GM21423 (cell line): ENCODE results near the gene RAB14.
"Not testable (repeated sequence)": the region's sequence is repeated elsewhere in the genome, so short reads cannot be mapped to it uniquely, and the experiment has no call there.

Experiments used
- ATAC-seq: cut with Tn5 transposase; IDR thresholded peaks from one replicate; pipeline ENCODE4 v1.9.1; 2021; ENCODE audit warnings: mild to moderate bottlenecking, moderate library complexity; ENCODE audit not compliant: unreplicated experiment

Gene RAB14

DNA sequence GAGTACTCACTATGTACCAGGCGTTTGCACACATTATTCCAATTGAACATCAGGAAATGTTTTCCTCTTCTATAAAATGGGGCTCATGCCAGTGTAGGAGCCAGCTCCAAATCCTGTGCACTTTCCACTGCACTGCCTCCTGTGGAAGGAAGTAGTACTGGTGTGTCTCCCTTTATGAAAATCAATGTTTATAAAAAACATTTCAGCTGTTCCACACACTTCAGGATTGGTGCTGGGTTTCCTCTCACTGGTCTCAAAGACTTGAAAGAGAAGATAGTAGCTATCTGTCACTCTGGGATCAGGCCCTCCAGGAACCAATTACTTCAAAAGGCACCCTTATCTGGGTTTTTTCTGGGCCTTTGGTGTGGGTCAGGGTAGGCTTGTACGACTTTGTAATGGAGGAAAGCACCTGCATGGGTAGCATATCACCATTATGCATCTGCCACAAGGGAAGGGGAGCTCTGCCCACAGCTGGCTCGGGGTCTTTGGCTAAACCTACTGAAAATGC, 32.5 kb downstream of the RAB14 start:
- ATAC-seq, result no peak

DNA sequence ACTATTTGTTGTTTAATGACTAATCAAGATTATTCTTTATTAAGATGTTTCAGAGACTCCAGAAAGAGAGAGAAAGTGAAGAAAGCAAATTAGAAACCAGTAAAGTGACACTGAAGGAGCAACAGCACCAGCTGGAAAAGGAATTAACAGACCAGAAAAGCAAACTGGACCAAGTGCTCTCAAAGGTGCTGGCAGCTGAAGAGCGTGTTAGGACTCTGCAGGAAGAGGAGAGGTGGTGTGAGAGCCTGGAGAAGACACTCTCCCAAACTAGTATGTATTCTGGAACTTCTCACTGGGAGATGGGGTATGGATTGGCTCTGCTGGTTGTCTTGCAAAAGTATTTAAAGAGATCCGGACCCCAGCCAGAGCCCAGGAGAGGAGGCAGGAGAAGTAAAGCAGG, 33.6 kb downstream of the RAB14 start:
- ATAC-seq, result no peak

DNA sequence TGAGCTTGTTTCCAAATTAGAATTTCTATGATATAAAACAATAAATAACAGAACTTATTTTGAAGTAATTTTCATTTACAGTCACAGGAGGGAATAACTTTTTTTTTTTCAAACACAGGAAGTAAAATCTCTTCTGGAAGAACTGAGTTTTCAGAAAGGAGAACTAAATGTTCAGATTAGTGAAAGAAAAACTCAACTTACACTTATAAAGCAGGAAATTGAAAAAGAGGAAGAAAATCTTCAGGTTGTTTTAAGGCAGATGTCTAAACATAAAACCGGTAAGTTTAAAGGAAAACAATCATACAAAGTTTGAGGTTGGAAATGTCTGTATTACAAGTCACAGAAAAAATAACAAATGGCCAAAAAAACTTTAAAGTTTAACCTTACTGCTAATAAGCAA, 41.6 kb downstream of the RAB14 start:
- no peak for ATAC-seq

DNA sequence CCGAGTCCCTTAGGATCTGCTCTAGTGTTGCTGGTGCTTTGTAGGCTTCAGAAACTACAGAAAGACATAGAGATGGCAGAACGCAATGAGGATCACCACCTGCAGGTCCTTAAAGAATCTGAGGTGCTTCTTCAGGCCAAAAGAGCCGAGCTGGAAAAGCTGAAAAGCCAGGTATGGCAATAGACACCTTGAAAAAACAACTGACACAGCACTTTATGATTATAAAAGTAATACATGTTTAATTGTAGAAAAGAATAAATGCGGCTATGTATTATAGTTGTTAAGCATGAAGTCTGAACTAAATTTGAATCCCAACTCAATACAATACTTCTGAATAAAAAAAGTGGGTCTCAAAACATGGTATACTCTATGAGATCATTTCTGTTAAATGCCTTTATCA, 43.7 kb downstream of the RAB14 start:
- ATAC-seq, result no peak

DNA sequence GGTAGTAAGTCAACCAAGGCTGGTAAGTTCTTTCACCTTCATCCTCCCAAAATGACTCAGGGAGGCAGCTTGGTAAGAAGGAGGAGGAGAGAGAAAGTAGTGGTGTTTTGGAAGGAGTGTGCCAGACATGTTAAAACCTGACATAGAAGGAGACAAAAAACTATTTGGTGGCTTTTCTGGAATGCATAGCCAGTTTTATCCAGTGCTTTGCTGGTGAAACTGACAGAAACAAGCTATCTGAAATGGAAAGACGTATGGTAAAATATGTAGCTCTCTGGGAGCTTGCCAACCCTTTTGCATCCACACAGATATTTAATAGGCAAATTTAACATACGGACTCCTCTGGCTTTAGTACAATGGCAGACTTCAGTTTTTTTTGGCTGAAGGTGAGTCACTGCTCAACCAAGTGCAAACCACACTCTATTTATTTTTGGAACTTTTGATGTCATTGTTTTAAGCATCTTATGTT, 45.4 kb downstream of the RAB14 start:
- peak; percentile 79 for ATAC-seq

DNA sequence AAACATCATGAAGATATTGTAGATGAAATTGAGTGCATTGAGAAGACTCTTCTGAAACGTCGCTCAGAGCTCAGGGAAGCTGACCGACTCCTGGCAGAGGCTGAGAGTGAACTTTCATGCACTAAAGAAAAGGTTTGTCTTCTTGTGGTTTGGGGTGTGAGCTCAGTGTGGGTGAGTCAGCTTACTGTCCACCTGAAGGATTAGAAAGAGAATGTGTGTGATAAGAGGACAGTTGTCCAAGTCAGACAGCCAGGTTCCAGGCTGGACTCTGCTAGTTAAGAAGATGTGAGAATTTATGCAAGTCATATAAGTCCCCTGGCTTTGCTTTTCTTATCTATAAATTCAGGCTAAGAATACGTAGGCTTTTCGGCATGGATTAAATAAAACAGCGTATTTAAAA, 46.9 kb downstream of the RAB14 start:
- no peak for ATAC-seq

DNA sequence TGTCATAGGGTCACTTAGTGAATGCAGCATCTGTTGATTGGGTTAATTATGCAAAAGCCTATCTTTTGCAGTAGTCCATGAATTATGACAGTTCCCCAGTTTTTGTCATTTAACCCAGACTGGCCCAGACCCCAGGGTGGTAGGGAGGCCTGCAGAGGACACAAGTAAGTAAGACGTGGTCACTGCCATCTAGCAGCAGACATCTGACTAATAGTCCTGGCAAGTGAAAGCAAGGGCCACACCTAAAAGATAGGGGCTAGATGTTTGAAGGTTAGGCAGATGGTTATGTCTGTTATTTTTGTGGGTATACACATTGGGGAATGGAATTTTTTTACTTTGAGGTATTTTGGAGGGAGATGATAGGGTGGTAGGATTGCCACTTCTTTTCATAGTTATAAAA, 48.0 kb downstream of the RAB14 start:
- no peak for ATAC-seq

DNA sequence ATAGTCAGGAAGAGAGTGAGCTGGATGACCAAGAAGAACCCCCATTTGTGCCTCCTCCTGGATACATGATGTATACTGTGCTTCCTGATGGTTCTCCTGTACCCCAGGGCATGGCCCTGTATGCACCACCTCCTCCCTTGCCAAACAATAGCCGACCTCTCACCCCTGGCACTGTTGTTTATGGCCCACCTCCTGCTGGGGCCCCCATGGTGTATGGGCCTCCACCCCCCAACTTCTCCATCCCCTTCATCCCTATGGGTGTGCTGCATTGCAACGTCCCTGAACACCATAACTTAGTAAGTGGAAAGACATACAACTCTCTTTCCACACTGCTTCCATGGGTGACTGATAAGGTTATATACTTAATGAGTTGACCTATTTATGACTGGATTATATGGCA, 51.5 kb downstream of the RAB14 start:
- no peak for ATAC-seq

DNA sequence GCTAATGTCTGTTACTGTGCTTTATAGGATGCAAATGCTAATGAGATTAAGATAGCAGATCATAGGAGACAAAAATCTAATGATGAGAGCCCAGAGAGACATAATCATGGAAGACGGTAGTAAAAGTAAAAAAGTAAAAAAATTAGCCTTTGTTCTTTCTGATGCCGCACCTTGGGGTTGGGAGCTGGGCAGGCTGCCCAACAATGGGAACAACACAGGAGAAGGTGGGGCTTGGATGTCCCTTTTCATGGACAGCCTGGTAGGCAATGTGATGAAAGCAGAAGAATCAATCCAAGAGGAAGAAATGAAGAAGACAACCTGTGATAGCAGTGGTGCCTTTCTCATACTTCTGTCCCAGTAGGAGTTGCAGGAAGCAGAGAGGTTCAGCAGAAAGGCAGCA, 57.2 kb downstream of the RAB14 start:
- no peak for ATAC-seq

DNA sequence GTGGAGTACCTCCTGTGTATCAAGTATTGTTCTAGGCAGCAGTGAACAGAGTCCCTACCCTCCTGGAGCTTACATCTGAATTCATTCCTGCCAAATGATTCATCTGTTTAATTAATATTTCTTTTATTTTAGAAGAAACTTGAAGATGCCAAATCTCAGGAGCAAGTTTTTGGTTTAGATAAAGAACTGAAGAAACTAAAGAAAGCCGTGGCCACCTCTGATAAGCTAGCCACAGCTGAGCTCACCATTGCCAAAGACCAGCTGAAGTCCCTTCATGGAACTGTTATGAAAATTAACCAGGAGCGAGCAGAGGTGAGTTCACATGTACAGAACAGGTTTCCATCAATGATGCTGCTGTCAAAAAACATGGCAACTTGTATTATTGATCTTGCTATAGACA, 57.9 kb downstream of the RAB14 start:
- no peak for ATAC-seq

DNA sequence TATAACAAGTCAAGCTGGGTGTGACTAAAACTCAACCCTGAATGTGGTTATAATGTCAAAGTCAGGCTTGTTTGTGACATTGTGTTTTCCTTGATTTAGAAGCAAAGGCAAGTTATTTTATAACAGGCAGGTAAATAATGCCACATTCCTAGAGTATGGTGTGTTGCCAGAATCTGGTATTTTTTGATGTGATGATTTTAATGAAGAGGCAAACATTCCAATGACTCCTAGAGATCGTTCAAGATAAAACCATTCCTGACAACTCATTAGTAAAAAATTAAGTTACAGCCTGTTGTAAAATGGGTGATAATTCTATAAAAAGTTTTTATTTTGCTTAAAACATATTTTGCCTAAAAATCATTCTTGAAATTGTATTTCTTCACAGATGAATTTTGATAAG, 60.0 kb downstream of the RAB14 start:
- ATAC-seq, result no peak

DNA sequence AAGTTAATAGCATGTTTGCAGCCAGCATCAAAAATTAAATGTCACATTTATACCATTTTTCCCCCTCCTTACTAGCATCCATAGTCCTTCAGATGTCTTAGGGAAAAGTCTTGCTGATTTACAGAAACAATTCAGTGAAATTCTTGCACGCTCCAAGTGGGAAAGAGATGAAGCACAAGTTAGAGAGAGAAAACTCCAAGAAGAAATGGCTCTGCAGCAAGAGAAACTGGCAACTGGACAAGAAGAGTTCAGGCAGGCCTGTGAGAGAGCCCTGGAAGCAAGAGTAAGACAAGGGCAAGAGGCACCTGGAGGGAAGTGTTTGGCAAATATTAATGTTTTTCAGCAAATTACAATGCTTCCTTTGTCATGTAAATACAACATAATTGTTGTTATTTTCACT, 60.4 kb downstream of the RAB14 start:
- ATAC-seq, result no peak

DNA sequence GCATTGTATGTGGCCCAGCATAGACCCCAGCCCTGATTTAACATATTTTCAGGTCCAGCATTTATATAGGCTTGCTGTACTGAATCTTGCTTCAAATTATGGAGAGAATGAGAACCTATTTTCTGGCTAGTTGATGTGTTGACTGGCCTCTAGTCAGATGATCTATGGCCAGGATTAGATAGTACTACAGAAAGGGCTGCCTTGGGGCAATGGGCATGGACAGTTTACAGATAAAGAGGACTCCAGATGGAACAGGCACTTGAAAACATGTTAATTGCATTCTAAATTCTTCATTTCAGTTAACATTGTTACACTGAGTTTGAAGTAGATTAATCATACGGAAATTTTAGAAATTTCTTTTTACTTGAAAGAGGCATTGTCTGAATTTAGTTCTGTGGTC, 61.5 kb downstream of the RAB14 start:
- no peak for ATAC-seq

DNA sequence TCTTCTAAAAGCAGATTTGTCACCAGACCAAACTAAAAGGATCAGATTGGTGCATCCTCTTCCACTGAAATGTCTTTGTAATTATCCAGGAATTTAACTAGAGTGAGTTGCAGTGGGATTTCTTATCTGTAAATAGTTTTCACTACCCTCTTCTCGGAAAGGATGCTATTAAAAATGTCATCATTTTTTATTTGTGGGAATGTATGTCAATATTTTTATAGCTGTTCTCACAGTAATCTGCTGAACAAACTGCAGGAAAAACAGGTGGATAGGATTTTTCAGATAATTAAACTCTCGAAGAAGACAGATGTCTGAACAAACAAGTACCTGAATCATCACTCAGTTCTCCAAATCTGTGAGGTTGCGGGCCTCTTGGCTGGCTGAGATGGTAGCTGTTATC, 62.7 kb downstream of the RAB14 start:
- no peak for ATAC-seq

DNA sequence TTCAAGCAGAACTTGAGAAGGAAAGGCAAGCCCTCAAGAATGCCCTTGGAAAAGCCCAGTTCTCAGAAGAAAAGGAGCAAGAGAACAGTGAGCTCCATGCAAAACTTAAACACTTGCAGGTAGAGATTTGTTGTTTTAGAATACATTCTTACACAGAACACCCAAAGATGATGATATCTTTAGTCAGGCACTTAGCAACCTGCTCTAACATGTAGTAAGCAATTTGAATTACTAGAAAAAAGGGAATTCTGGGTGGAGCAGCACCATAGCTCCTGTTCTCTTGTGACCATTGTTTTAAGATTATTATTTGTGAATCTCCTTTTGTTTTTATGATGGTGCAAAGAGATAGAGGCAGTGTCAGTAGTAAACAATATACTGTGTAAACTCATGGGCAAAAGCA, 63.1 kb downstream of the RAB14 start:
- ATAC-seq, result no peak

DNA sequence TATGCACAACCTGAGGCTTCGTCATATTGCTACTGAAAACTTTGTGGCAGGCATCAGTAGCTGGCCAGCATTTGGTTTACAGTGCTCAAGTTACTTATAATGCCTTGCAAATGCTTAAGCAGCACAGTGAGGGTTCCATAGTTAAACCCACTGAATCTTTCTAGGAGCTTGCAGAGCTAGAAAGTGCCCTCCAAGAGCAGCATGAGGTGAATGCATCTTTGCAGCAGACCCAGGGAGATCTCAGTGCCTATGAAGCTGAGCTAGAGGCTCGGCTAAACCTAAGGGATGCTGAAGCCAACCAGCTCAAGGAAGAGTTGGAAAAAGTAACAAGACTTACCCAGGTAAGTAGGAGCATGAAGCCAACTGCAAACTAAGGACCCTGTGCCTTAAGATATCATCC, 66.0 kb downstream of the RAB14 start:
- no peak for ATAC-seq

DNA sequence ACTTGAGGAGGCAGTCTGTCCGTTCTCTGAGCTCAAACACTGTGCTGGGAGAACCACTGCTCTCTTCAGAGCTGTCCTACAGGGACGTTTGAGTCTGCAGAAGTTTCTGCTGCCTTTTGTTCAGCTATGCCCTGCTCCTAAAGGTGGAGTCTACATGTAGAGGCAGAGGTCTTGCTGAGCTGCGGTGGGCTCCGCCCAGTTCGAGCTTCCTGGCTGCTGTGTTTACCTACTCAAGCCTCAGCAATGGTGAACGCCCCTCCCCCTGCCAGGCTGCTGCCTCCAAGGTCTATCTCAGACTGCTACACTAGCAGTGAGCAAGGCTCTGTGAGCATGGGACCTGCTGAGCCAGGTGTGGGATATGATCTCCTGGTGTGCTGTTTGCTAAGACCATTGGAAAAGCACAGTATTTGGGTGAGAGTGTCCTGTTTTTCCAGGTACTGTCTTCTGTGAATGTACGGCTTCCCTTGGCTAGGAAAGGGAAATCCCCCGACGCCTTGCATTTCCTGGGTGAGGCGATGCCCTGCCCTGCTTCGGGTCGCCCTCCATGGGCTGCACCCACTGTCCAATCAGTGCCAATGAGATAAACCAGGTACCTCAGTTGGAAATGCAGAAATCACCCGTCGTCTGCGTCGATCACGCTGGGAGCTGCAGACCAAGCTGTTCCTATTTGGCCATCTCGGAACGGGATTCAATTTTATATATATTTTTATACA, 68.4 kb downstream of the RAB14 start:
- ATAC-seq, result no peak

DNA sequence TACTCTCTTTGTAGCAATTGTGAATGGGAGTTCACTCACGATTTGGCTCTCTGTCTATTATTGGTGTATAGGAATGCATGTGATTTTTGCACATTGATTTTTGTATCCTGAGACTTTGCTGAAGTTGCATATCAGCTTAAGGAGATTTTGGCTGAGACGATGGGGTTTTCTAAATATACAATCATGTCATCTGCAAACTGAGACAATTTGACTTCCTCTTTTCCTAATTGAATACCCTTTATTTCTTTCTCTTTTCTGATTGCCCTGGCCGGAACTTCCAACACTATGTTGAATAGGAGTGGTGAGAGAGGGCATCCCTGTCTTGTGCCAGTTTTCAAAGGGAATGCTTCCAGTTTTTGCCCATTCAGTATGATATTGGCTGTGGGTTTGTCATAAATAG, 72.3 kb downstream of the RAB14 start:
- not testable (repeated sequence) for ATAC-seq
